ENCODE results near the gene RC3H1. TPM values are rescaled to one million over a fixed set of nuclear protein-coding genes. Genes with fewer than 3 reads are reported as not detected.
"Not testable (repeated sequence)": the region's sequence is repeated elsewhere in the genome, so short reads cannot be mapped to it uniquely, and the experiment has no call there.

RC3H1 gene
- 10 to 100 TPM; 37.1 to 40.3 (median 39.7) TPM for total RNA-seq

DNA sequence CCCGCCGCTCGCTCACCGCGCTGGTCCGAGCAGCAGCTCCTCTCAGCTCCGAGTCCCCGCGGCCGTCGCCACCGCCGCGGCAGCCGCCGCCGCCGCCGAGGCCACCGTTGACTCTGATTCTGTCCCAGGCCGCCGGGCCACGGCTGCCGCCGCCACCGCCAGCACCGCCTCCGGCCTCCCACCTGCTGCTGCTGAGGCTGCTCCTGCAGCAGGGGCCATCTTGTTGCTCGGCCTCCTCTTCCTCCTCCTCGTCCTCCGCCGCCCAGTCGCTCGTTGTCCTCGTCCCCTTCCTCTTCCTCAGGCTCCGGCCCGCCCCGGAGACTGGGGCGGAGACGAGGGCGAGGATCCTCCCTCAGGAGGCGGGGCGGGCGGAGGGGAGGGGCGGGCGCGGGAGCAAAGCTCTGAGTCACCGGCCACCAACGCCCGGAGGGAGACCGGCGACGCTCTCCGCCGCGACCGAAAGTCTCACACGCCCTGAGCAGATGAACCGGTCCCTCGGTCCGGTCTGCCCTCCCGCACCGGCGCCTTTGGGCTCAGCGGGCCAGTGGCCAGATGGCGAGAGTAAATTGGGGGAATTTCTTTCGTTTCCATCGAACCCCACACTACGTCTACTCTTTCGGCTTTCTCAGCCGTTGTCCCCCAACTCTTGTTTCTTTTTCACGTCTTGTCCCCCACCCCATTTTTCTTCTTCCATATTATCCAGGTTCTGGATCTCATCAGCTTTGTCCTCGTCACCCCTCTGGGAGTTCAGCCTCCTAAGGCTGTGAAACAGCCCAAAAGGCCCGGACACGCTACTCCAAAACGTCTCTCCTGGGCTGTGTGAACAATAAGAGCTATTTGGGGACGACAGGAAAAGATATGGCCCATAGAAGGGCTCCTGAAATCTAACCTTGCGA, at the start of gene RC3H1:
TSS of gene RC3H1 (minus strand) at position 278 of the 896 bp plus-strand sequence. CDS start 29,372 bp downstream, outside the sequence.
- Mint-ChIP-seq H3K4me3 (peak within 1 kb of the TSS; percentile 98), H3K4me1 (ENCODE audit: low read depth) (peaks cover 44% of the 10 kb centered on the region), H3K36me3 (ENCODE audit: insufficient read depth) (peaks cover 3% of the 10 kb centered on the region), H3K9me3 (no peaks in the 10 kb centered on the region), H3K27me3 (ENCODE audit: low read depth) (no peaks in the 10 kb centered on the region)
- ATAC-seq (peak; percentile 92 to 94), DNase-seq (peak; percentile 85)

DNA sequence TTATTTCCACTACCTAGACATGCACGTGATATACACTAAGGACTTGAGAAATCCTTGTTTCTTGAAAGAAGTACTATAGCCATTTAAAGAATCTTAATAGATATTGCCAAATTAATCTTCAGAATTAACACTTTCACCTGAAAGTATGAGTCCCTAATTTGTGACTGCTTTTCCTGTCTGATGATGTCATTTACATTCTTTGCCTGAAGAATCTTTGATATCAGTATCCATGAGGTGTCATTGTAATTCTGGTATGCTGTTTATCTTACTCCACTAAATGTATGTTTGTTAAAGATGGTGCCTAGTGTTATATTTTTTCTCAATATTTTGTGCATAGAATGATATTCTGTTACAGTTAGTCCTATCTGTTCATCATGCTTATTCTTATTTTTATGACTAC, 48.5 kb upstream of the RC3H1 start:
- H3K4me3 Mint-ChIP-seq, result no peak overlapping the region

DNA sequence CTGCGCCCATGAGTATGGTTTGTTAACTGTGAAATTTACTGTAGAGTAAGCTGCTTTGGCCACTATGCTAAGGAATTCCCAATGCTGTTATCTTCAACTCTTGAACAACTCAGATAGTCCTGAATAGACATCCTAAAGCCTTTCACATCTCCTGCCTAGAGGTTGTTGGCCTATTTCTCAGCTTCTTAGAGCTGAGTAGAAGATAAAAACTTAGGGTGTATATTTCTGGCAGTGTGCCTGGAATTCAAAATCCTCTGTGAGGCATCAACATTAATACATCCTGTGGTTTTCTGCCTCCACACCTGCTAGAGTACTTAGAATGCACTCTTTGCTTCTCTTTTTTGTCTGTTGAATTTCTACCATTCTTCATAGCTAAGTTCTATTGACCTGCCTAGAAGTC, 45.8 kb upstream of the RC3H1 start:
- ATAC-seq, result no peak
- DNase-seq, result no peak
- no peaks in the 10 kb centered on the region for H3K36me3 Mint-ChIP-seq (ENCODE audit: insufficient read depth)
- no peaks in the 10 kb centered on the region for H3K9me3 Mint-ChIP-seq
- H3K4me1 Mint-ChIP-seq (ENCODE audit: low read depth), result peaks cover 11% of the 10 kb centered on the region
- no peak overlapping the region for H3K4me3 Mint-ChIP-seq
- H3K27me3 Mint-ChIP-seq (ENCODE audit: low read depth), result peaks cover 7% of the 10 kb centered on the region

More for the DNA sequence above, 48.5 kb upstream of the RC3H1 start:
- H3K4me1 Mint-ChIP-seq (ENCODE audit: low read depth), result peaks cover 11% of the 10 kb centered on the region
- DNase-seq, result no peak
- H3K36me3 Mint-ChIP-seq (ENCODE audit: insufficient read depth), result no peaks in the 10 kb centered on the region
- no peaks in the 10 kb centered on the region for H3K9me3 Mint-ChIP-seq
- no peak for ATAC-seq
- no peaks in the 10 kb centered on the region for H3K27me3 Mint-ChIP-seq (ENCODE audit: low read depth)

GRCh38 chr1:174060090-174060489, 37.9 kb upstream of the RC3H1 start:
- Mint-ChIP-seq H3K4me1 (ENCODE audit: low read depth) (peaks cover 5% of the 10 kb centered on the region), H3K27me3 (ENCODE audit: low read depth) (peaks cover 12% of the 10 kb centered on the region), H3K4me3 (no peak overlapping the region), H3K9me3 (no peaks in the 10 kb centered on the region), H3K36me3 (ENCODE audit: insufficient read depth) (no peaks in the 10 kb centered on the region)
- no peak for DNase-seq
- no peak for ATAC-seq

DNA sequence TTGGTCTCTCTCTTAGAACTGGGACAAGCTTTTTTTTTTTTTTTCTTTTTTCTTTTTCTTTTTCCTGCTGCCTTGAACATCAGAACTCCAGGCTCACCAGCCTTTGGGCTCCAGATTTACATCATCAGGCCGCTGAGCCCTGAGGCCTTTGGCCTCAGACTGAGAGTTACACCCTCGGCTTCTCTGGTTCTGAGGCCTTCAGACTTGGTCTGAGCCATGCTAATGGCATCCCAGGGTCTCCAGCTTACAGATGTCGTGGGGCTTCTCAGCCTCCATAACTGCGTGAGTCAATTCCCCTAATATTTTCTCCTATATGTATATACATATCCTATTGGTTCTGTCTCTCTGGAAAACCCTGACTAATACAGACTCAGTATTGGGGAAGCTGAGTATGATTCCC, 36.5 kb upstream of the RC3H1 start:
- ATAC-seq, result no peak
- Mint-ChIP-seq H3K4me1 (ENCODE audit: low read depth) (peaks cover 5% of the 10 kb centered on the region), H3K4me3 (no peak overlapping the region), H3K9me3 (no peaks in the 10 kb centered on the region), H3K27me3 (ENCODE audit: low read depth) (peaks cover 9% of the 10 kb centered on the region), H3K36me3 (ENCODE audit: insufficient read depth) (no peaks in the 10 kb centered on the region)
- DNase-seq, result no peak

DNA sequence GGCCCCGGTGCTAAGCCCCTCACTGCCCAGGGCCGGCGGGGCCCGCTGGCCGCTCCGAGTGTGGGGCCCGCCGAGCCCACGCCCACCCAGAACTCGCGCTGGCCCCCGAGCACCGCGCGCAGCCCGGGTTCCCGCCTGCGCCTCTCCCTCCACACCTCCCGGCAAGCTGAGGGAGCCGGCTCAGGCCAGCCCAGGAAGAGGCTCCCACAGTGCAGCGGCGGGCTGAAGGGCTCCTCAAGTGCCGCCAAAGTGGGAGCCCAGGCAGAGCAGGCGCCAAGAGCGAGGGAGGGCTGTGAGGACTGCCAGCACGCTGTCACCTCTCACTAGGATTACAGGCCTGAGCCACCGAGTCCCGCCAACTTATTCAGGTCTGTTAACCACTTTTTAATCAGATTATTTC, 34.5 kb upstream of the RC3H1 start:
- not testable (repeated sequence) for H3K4me3 Mint-ChIP-seq; H3K36me3 Mint-ChIP-seq (ENCODE audit: insufficient read depth); DNase-seq; ATAC-seq; H3K4me1 Mint-ChIP-seq (ENCODE audit: low read depth); H3K27me3 Mint-ChIP-seq (ENCODE audit: low read depth); H3K9me3 Mint-ChIP-seq

- H3K36me3 Mint-ChIP-seq (ENCODE audit: insufficient read depth); H3K9me3 Mint-ChIP-seq; ATAC-seq; H3K4me1 Mint-ChIP-seq (ENCODE audit: low read depth); H3K27me3 Mint-ChIP-seq (ENCODE audit: low read depth); H3K4me3 Mint-ChIP-seq; DNase-seq: not testable (repeated sequence)
These were observed 33.6 kb upstream of the RC3H1 start for GRCh38 chr1:174055797-174056196.

DNA sequence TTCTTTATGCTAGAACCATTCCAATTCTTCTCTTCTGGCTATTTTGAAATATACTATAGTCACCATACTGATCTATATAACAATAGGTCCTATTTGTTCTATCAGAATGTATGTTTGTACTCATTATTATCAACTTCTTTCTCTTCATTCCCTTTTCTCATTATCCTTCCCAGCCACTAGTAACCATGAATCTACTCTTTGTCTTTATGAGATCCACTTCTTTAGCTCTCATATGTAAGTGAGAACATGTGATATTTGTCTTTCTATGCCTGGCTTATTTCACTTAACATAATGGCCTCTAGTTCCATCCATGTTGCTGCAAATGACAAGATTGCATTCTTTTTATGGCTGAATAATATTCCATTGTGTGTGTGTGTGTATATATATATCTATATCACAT, 31.7 kb upstream of the RC3H1 start:
- ATAC-seq (no peak), DNase-seq (no peak)
- Mint-ChIP-seq H3K4me3 (no peak overlapping the region), H3K36me3 (ENCODE audit: insufficient read depth) (no peaks in the 10 kb centered on the region), H3K4me1 (ENCODE audit: low read depth) (no peaks in the 10 kb centered on the region), H3K9me3 (no peaks in the 10 kb centered on the region), H3K27me3 (ENCODE audit: low read depth) (peaks cover 2% of the 10 kb centered on the region)

DNA sequence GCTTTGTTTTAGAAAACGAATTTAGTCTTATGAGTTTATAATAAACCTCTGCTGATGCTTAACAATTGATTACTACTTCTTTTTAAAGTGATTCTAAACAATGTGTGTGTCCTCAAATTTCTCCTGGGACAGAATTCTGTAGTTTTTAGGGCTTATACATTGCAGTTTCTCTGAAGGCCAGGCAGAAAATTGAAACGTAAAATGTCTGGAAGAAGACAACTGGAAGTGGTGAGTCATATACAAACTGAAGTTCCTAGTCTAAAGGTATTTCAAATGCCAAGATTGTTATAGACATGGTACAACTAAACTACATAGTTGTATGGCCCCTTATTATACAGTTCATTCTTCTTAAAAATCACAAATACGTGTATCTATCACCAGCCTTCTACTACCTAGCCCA, 30.5 kb upstream of the RC3H1 start:
- no peak overlapping the region for H3K4me3 Mint-ChIP-seq
- no peaks in the 10 kb centered on the region for H3K36me3 Mint-ChIP-seq (ENCODE audit: insufficient read depth)
- no peaks in the 10 kb centered on the region for H3K4me1 Mint-ChIP-seq (ENCODE audit: low read depth)
- DNase-seq (no peak), ATAC-seq (no peak)
- peaks cover 2% of the 10 kb centered on the region for H3K27me3 Mint-ChIP-seq (ENCODE audit: low read depth)
- H3K9me3 Mint-ChIP-seq, result no peaks in the 10 kb centered on the region

DNA sequence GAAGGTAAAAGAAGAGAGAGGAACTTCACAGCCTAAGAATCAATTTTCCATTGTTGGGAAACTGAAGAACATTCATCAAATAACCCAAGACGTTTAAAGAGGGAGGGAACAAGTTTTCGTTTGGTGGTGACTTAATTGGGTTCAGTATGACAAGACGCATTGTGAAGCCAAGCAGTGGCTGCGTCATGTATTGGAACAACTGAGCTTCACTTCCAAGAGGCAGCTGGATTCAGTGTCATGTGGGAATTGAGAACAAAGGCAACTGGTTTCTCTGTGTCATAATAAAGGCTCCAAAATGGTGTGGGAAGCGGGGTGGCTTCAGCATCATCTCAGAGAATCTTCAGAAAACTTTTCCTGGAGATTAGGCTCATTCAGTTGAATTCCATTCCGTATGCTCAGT, 29.8 kb upstream of the RC3H1 start:
- no peaks in the 10 kb centered on the region for H3K9me3 Mint-ChIP-seq
- no peaks in the 10 kb centered on the region for H3K36me3 Mint-ChIP-seq (ENCODE audit: insufficient read depth)
- no peaks in the 10 kb centered on the region for H3K4me1 Mint-ChIP-seq (ENCODE audit: low read depth)
- peaks cover 2% of the 10 kb centered on the region for H3K27me3 Mint-ChIP-seq (ENCODE audit: low read depth)
- DNase-seq (no peak), ATAC-seq (no peak)
- H3K4me3 Mint-ChIP-seq, result no peak overlapping the region

- no peaks in the 10 kb centered on the region for H3K27me3 Mint-ChIP-seq (ENCODE audit: low read depth)
- no peaks in the 10 kb centered on the region for H3K9me3 Mint-ChIP-seq
- H3K4me1 Mint-ChIP-seq (ENCODE audit: low read depth), result peaks cover 2% of the 10 kb centered on the region
- no peaks in the 10 kb centered on the region for H3K36me3 Mint-ChIP-seq (ENCODE audit: insufficient read depth)
- DNase-seq (no peak), ATAC-seq (no peak)
- H3K4me3 Mint-ChIP-seq, result no peak overlapping the region
These were observed 27.4 kb upstream of the RC3H1 start for GRCh38 chr1:174049514-174049913.

DNA sequence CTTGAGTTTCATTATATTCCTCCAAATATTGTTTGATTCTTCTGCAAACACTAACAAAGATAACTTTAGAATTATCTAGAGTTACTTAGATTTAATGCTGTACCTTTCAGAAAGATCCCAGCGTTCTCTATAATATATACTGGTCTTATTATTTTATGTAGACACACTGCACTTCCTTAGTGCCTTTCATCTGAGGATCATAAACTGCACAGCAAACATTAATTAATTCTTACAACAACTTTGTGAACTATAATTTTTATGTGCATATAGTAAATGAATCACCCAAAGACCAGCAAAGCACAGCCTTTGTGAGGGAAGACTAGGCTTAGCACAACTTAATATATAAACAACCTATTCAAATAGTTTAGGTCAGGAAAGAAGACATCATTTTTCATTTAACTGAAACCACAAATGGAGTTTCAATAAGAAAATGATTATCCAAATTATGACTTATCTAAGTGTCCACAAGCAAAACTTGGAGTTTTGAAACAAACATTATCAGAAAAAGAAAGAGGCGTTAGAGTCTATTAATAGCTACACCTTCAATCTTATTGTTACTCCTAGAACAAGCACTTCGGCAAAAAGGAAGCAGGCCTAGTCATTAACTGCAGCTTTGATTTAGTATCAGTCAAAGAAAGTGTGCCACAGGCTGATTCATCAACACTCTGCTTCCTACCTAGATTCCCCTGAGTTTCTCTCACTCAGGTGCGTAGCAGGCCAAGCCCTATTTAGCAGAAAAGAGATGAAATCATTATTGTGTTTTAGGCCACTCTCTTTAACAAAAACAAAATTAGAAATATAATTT, 22.5 kb upstream of the RC3H1 start:
- ATAC-seq, result peak in 1 of 2 donors; percentile 32

DNA sequence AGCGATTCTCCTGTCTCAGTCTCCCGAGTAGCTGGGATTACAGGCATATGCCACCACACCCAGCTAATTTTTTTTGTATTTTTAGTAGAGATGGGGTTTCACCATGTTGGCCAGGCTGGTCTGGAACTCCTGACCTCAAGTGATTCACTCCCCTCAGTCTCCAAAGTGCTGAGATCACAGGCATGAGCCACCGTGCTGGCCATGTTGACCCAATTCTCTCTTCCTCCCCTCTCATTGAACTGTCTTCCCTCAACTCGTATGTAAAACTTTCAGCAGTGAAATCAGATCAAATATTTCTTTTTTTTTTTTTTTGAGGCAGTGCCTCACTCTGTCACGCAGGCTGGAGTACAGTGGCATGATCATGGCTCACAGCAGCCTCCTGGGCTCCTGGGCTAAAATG, 20.4 kb upstream of the RC3H1 start:
- H3K36me3 Mint-ChIP-seq (ENCODE audit: insufficient read depth); H3K4me3 Mint-ChIP-seq; H3K4me1 Mint-ChIP-seq (ENCODE audit: low read depth); H3K27me3 Mint-ChIP-seq (ENCODE audit: low read depth); H3K9me3 Mint-ChIP-seq; ATAC-seq; DNase-seq: not testable (repeated sequence)

More for the DNA sequence above, 22.5 kb upstream of the RC3H1 start:
- Mint-ChIP-seq H3K27me3 (ENCODE audit: low read depth) (no peaks in the 10 kb centered on the region), H3K36me3 (ENCODE audit: insufficient read depth) (no peaks in the 10 kb centered on the region), H3K9me3 (no peaks in the 10 kb centered on the region), H3K4me3 (no peak overlapping the region), H3K4me1 (ENCODE audit: low read depth) (peaks cover 5% of the 10 kb centered on the region)
- no peak for DNase-seq

DNA sequence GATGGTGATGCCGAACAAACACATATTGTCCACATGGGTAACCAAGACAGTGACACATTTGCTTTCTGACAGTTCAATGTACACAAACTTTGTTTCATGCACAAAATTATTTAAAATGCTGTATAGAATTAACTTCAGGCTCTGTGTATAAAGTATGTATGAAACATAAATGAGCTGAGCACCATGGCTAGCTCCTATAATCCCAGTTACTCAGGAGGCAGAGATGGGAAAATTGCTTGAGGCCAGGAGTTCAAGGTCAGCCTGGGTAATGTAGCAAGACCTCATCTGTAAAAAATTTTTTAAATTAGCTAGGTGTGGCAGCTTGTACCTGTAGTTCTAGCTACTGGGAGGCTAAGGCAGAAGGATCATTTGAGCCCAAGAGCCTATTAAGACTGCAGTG, 19.2 kb upstream of the RC3H1 start:
- H3K36me3 Mint-ChIP-seq (ENCODE audit: insufficient read depth), result no peaks in the 10 kb centered on the region
- ATAC-seq, result no peak
- H3K27me3 Mint-ChIP-seq (ENCODE audit: low read depth), result no peaks in the 10 kb centered on the region
- H3K4me1 Mint-ChIP-seq (ENCODE audit: low read depth), result peaks cover 5% of the 10 kb centered on the region
- DNase-seq, result no peak
- H3K4me3 Mint-ChIP-seq, result no peak overlapping the region
- no peaks in the 10 kb centered on the region for H3K9me3 Mint-ChIP-seq

DNA sequence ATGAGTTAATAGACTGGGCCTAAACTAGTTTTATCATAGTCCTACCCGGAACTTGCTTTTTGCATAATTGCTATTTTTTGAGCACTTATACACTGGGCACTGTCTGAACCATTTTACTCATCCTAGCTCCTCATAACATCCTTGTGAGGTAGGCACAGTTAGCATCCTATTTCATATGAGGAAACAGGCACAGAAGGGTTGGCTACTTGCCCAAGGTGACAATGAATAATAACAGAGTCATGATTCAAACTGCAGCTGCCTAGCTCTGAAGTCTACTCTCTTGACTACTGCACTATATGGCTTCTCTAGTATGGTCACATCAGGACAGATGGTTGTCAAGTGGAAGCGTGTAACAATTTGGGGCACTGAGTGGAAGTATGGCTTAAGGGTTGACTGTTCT, 18.2 kb upstream of the RC3H1 start:
- no peaks in the 10 kb centered on the region for H3K27me3 Mint-ChIP-seq (ENCODE audit: low read depth)
- H3K4me3 Mint-ChIP-seq, result no peak overlapping the region
- peaks cover 5% of the 10 kb centered on the region for H3K4me1 Mint-ChIP-seq (ENCODE audit: low read depth)
- ATAC-seq, result no peak
- H3K36me3 Mint-ChIP-seq (ENCODE audit: insufficient read depth), result no peaks in the 10 kb centered on the region
- no peak for DNase-seq
- no peaks in the 10 kb centered on the region for H3K9me3 Mint-ChIP-seq
